Glomerular visceral epithelial cell (primary cell): ENCODE measurements around the gene MYL7.
"Not testable (repeated sequence)": the region's sequence is repeated elsewhere in the genome, so short reads cannot be mapped to it uniquely, and the experiment has no call there.

Experiments used
- DNase-seq: peaks from one replicate; pipeline ENCODE4 v3.0.0-alpha.2; 2016; ENCODE audit errors: extremely low spot score

MYL7 gene

GRCh38 chr7:44131173-44132029 lies 9.7 kb downstream of the MYL7 start:
- peak; percentile 18 for DNase-seq

GRCh38 chr7:44128721-44129582 lies 12.2 kb downstream of the MYL7 start:
- no peak for DNase-seq

GRCh38 chr7:44127161-44127560 lies 14.0 kb downstream of the MYL7 start:
- no peak for DNase-seq

- DNase-seq = not testable (repeated sequence)
Measured at GRCh38 chr7:44126574-44126973, 14.6 kb downstream of the MYL7 start.

GRCh38 chr7:44124822-44125202 lies 16.3 kb downstream of the MYL7 start:
- no peak for DNase-seq

- peak; percentile 96 for DNase-seq
Measured at GRCh38 chr7:44123190-44124003, 17.7 kb downstream of the MYL7 start, which contains the start of gene POLD2. Gene POLD2 (minus strand): TSS chr7:44123548. CDS start chr7:44122053, 1,495 bp downstream.

GRCh38 chr7:44122529-44122928 lies 18.6 kb downstream of the MYL7 start:
- DNase-seq = no peak

GRCh38 chr7:44121761-44122420 lies 19.2 kb downstream of the MYL7 start:
- DNase-seq = no peak

- DNase-seq = no peak
Measured at GRCh38 chr7:44120395-44120794, 20.7 kb downstream of the MYL7 start.

GRCh38 chr7:44119829-44120380 lies 21.2 kb downstream of the MYL7 start:
- no peak for DNase-seq

GRCh38 chr7:44117801-44118429 lies 23.2 kb downstream of the MYL7 start:
- no peak for DNase-seq

- no peak for DNase-seq
Measured at GRCh38 chr7:44116789-44117666, 24.1 kb downstream of the MYL7 start.

- DNase-seq = no peak
Measured at GRCh38 chr7:44116087-44116788, 24.9 kb downstream of the MYL7 start.

- no peak for DNase-seq
Measured at GRCh38 chr7:44114586-44115310, 26.4 kb downstream of the MYL7 start.

- DNase-seq = no peak
Measured at GRCh38 chr7:44113764-44114354, 27.3 kb downstream of the MYL7 start.

- DNase-seq = no peak
Measured at GRCh38 chr7:44112997-44113763, 28.0 kb downstream of the MYL7 start.
